ENCODE results near the gene TASP1.

- no peak for TF ChIP-seq CTCF (IDR thresholded peaks at IDR 0.05; ENCODE audit: low read depth, low read length)
- TF ChIP-seq EZH2phosphoT487 (IDR thresholded peaks at IDR 0.05; ENCODE audit: low read depth) = no peak
Measured at GRCh38 chr20:13530146-13530545, 108.6 kb downstream of the TASP1 start.

Measured in OCI-LY3 (cell line).